CD4-positive, alpha-beta T cell (primary cell): ENCODE results near the gene WASL. TPM values are rescaled to one million over a fixed set of nuclear protein-coding genes. Genes with fewer than 3 reads are reported as not detected.

Source experiments
- ATAC-seq: fragments of 200-7000 bp; cut with Tn5 transposase; one replicate; pipeline ENCODE4 v1.10.0; 2022; ENCODE audit warnings: mild to moderate bottlenecking; ENCODE audit not compliant: poor library complexity
- CTCF ChIA-PET: fragments of 350-600 bp; sonication (Branson Sonifier 250); formaldehyde crosslinking; loops from one replicate; lab custom pipeline; 2021; ENCODE audit warnings: antibody characterized with exemption, inconsistent platforms; lab: Charles Lee
- POLR2A ChIA-PET: fragments of 350-600 bp; sonication (Branson Sonifier 250); formaldehyde crosslinking; loops from one replicate; lab custom pipeline; 2021; ENCODE audit warnings: antibody characterized with exemption, inconsistent platforms; lab: Charles Lee
- DNase-seq, 14 experiments: peaks; one replicate each; pipeline ENCODE4 v3.0.0-alpha.2; 2013 to 2020; ENCODE audit warnings: mixed read lengths in 2 of 14
- H3K27ac ChIP-seq, 2 donors: one replicate each; pipeline versions ENCODE4 v1.5.1 to v1.7.0; 2013; ENCODE audit warnings: low read length in 2 of 2, low read depth in 1 of 2, mild to moderate bottlenecking in 1 of 2
- H3K27me3 ChIP-seq, 2 experiments: 1 replicate in 1 of 2; 2 replicates in 1 of 2; pipeline versions ENCODE4 v1.6.1 to v1.7.0; 2013; ENCODE audit warnings: low read length in 2 of 2, control low read depth in 1 of 2, mild to moderate bottlenecking in 1 of 2, moderate library complexity in 1 of 2; ENCODE audit not compliant: insufficient read depth in 2 of 2, control insufficient read depth in 1 of 2
- H3K36me3 ChIP-seq: one replicate; pipeline ENCODE4 v1.6.1; 2013; ENCODE audit warnings: low read length, control low read depth; ENCODE audit not compliant: insufficient read depth
- H3K4me1 ChIP-seq: one replicate; pipeline ENCODE4 v1.6.1; 2013; ENCODE audit warnings: low read length, control low read depth; ENCODE audit not compliant: insufficient read depth
- H3K4me3 ChIP-seq: one replicate; pipeline ENCODE4 v1.5.1; 2013; ENCODE audit warnings: mild to moderate bottlenecking, low read length, moderate library complexity
- H3K9me3 ChIP-seq, 2 experiments: 1 replicate in 1 of 2; 2 replicates in 1 of 2; pipeline versions ENCODE4 v1.6.1 to v1.7.0; 2013; ENCODE audit warnings: low read length in 2 of 2, mild to moderate bottlenecking in 2 of 2, control low read depth in 1 of 2, moderate library complexity in 1 of 2; ENCODE audit not compliant: control insufficient read depth in 1 of 2, insufficient read depth in 1 of 2
- H3K27ac Mint-ChIP-seq: one replicate; pipeline ENCODE4 v1.8.0; 2020; ENCODE audit warnings: mixed read lengths
- H3K27me3 Mint-ChIP-seq: one replicate; pipeline ENCODE4 v1.8.0; 2021; ENCODE audit warnings: mixed read lengths
- H3K36me3 Mint-ChIP-seq: one replicate; pipeline ENCODE4 v1.8.0; 2021; ENCODE audit warnings: low read depth, mixed read lengths
- H3K4me1 Mint-ChIP-seq: one replicate; pipeline ENCODE4 v1.8.0; 2021; ENCODE audit warnings: low read depth, mixed read lengths
- H3K4me3 Mint-ChIP-seq: one replicate; pipeline ENCODE4 v1.8.0; 2020; ENCODE audit warnings: mild to moderate bottlenecking, mixed read lengths
- H3K9me3 Mint-ChIP-seq: one replicate; pipeline ENCODE4 v1.8.0; 2020; ENCODE audit warnings: mixed read lengths
- CTCF ChIP-seq: fragments of 200-600 bp; IDR thresholded peaks from one replicate; pipeline ENCODE4 v1.8.0; 2022; ENCODE audit warnings: antibody characterized with exemption, mild to moderate bottlenecking
- intact Hi-C, 2 experiments: fragments of 100-400 bp; cut with DNase I in 1 of 2; cut with micrococcal nuclease in 1 of 2; formaldehyde crosslinking; loops; one replicate each; pipeline versions ENCODE4 v1.15.1 to v1.9.0; 2023 to 2025; cut with DNase I, micrococcal nuclease
- total RNA-seq, 174 experiments: library from RNA in 2 of 174; stranded (reverse) in 2 of 174; gene quantifications; one replicate each; pipeline ENCODE4 v1.2.3 and lab custom pipeline; 2021 to 2026

WASL gene
- total RNA-seq, 2 experiments from 2014 or later, result 8.6 to 9.3 TPM

- no peak overlapping the region for H3K27ac ChIP-seq
- no peaks in the 10 kb centered on the region for H3K9me3 ChIP-seq
- no peaks in the 10 kb centered on the region for H3K27me3 ChIP-seq
- ATAC-seq, result no peak
- ChIA-PET POLR2A (interaction anchor here (2.0 kb wide), 1 partner anchor 21 kb away, joined by 8 read pairs; no protein-coding TSS in a partner anchor), CTCF (interaction anchor here (1.0 kb wide), 1 partner anchor 12 kb away, joined by 5 read pairs; no protein-coding TSS in a partner anchor)
- H3K4me1 ChIP-seq, result peaks cover 23% of the 10 kb centered on the region
- Mint-ChIP-seq H3K27ac (peak overlapping the region; percentile 90), H3K4me3 (peak overlapping the region; percentile 94), H3K36me3 (peaks cover 17% of the 10 kb centered on the region), H3K9me3 (no peaks in the 10 kb centered on the region), H3K4me1 (peaks cover 81% of the 10 kb centered on the region), H3K27me3 (no peaks in the 10 kb centered on the region)
- H3K4me3 ChIP-seq, result peak overlapping the region; percentile 94
- intact Hi-C loops, result loop anchor here (2.0 to 5.0 kb wide), 3 partner anchors 35 to 1185 kb away; partner anchors contain the start of gene NDUFA5 (in 1 of the 2)
- H3K36me3 ChIP-seq, result no peaks in the 10 kb centered on the region
- DNase-seq, result peak in 2 of 14 experiments; percentile 9 to 23
- no peak for TF ChIP-seq CTCF
Measured at GRCh38 chr7:123746931-123747488, 1.8 kb downstream of the WASL start.

- DNase-seq, result no peak
- peaks cover 76% of the 10 kb centered on the region for H3K4me1 Mint-ChIP-seq
- peak overlapping the region; percentile 94 for H3K4me3 Mint-ChIP-seq
- no peaks in the 10 kb centered on the region for H3K9me3 Mint-ChIP-seq
- Histone ChIP-seq H3K27me3 (no peaks in the 10 kb centered on the region), H3K9me3 (no peaks in the 10 kb centered on the region), H3K4me3 (no peak overlapping the region), H3K27ac (no peak overlapping the region), H3K36me3 (no peaks in the 10 kb centered on the region), H3K4me1 (peaks cover 23% of the 10 kb centered on the region)
- TF ChIP-seq CTCF, result no peak
- H3K27ac Mint-ChIP-seq, result peak overlapping the region; percentile 90
- POLR2A ChIA-PET, result no interaction called here
- CTCF ChIA-PET, result interaction anchor here (0.9 to 1.0 kb wide), 2 partner anchors 11 to 24 kb away, joined by 3 to 5 read pairs; no protein-coding TSS in a partner anchor
- intact Hi-C loops, result loop anchor here (2.0 to 5.0 kb wide), 3 partner anchors 34 to 1186 kb away; partner anchors contain the start of gene NDUFA5 (in 1 of the 2)
- no peak for ATAC-seq
- no peaks in the 10 kb centered on the region for H3K27me3 Mint-ChIP-seq
- peaks cover 17% of the 10 kb centered on the region for H3K36me3 Mint-ChIP-seq
Measured at GRCh38 chr7:123746055-123746454, 2.7 kb downstream of the WASL start.

- intact Hi-C loops, result loop anchor here (1.0 to 5.0 kb wide), 3 partner anchors 33 to 1187 kb away; no protein-coding TSS in a partner anchor
- Mint-ChIP-seq H3K9me3 (no peaks in the 10 kb centered on the region), H3K4me1 (peaks cover 79% of the 10 kb centered on the region), H3K4me3 (peak overlapping the region; percentile 49), H3K27me3 (no peaks in the 10 kb centered on the region), H3K36me3 (peaks cover 17% of the 10 kb centered on the region), H3K27ac (peak overlapping the region; percentile 0)
- Histone ChIP-seq H3K4me3 (no peak overlapping the region), H3K9me3 (no peaks in the 10 kb centered on the region), H3K27ac (no peak overlapping the region), H3K27me3 (no peaks in the 10 kb centered on the region), H3K4me1 (peaks cover 28% of the 10 kb centered on the region), H3K36me3 (no peaks in the 10 kb centered on the region)
- no peak for ATAC-seq
- CTCF ChIA-PET, result no interaction called here
- no peak for TF ChIP-seq CTCF
- POLR2A ChIA-PET, result no interaction called here
- no peak for DNase-seq
Measured at GRCh38 chr7:123745437-123745836, 3.4 kb downstream of the WASL start.
